Smooth muscle cell (in vitro differentiated cells): ENCODE results near the gene CECR2. TPM values are rescaled to one million over a fixed set of nuclear protein-coding genes. Genes with fewer than 3 reads are reported as not detected.

Experiments
- DNase-seq: peaks from one replicate; lab custom pipeline; 2025; ENCODE audit not compliant: unreplicated experiment; lab: John Stamatoyannopoulos, UW
- H2AFZ ChIP-seq: fragments of 200-600 bp; sonication (generic); 2 replicates; pipeline ENCODE4 v1.6.0; 2016; ENCODE audit warnings: antibody characterized with exemption, low read depth, mild to moderate bottlenecking
- H3F3A ChIP-seq: fragments of 200-600 bp; sonication (generic); 2 replicates; pipeline ENCODE4 v1.6.0; 2017; ENCODE audit warnings: antibody characterized with exemption, low read depth
- H3K27ac ChIP-seq: fragments of 200-600 bp; sonication (generic); 2 replicates; pipeline ENCODE4 v1.5.1; 2016; ENCODE audit warnings: low read depth, mild to moderate bottlenecking
- H3K27me3 ChIP-seq: fragments of 200-600 bp; sonication (generic); 2 replicates; pipeline ENCODE4 v1.6.1; 2016; ENCODE audit warnings: low read depth, mild to moderate bottlenecking
- H3K36me3 ChIP-seq: fragments of 200-600 bp; sonication (generic); 2 replicates; pipeline ENCODE4 v1.5.1; 2016; ENCODE audit warnings: low read depth
- H3K4me1 ChIP-seq: fragments of 200-600 bp; sonication (generic); 2 replicates; pipeline ENCODE4 v1.5.1; 2016; ENCODE audit warnings: low read depth
- H3K4me2 ChIP-seq: fragments of 200-600 bp; sonication (generic); 2 replicates; pipeline ENCODE4 v1.6.0; 2016; ENCODE audit warnings: mild to moderate bottlenecking
- H3K4me3 ChIP-seq: fragments of 200-600 bp; sonication (generic); 2 replicates; pipeline ENCODE4 v1.5.1; 2016; ENCODE audit warnings: mild to moderate bottlenecking
- H3K79me2 ChIP-seq: fragments of 200-600 bp; sonication (generic); 2 replicates; pipeline ENCODE4 v1.6.0; 2016; ENCODE audit warnings: low read depth, mild to moderate bottlenecking
- H3K9ac ChIP-seq: fragments of 200-600 bp; sonication (generic); 2 replicates; pipeline ENCODE4 v1.6.0; 2016; ENCODE audit warnings: low read depth
- H3K9me3 ChIP-seq: fragments of 200-600 bp; sonication (generic); replicated peaks from 2 replicates; pipeline ENCODE4 v1.5.1; 2016; ENCODE audit warnings: low read depth
- H4K20me1 ChIP-seq: fragments of 200-600 bp; sonication (generic); 2 replicates; pipeline ENCODE4 v1.6.0; 2016; ENCODE audit warnings: low read depth
- WGBS: methylation state at CpG from one replicate; pipeline ENCODE4 v1.1.7; 2016; ENCODE audit warnings: low lambda C conversion rate; 5-methylcytosine and 5-hydroxymethylcytosine counted together
- polyA plus RNA-seq: library from polyadenylated mRNA; unstranded; fragments of >200 nt; fragmentation: Nextera tagmentation; extraction: Ambion mirVana; gene quantifications from 2 replicates; pipeline ENCODE4 v1.2.1, GENCODE V29; 2016
- total RNA-seq: library from RNA; depleted of rRNA; stranded (reverse); fragments of >200 nt; gene quantifications from 2 replicates; pipeline ENCODE4 v1.2.3, GENCODE V29; 2014
- TF ChIP-seq, protein P1 (sequence below): fragments of 200-600 bp; sonication (generic); IDR thresholded peaks from 2 replicates; pipeline ENCODE4 v1.5.1; 2017; ENCODE audit warnings: borderline replicate concordance, mild to moderate bottlenecking, antibody characterized with exemption; ENCODE audit not compliant: insufficient read depth, poor library complexity, severe bottlenecking

CECR2 gene
- total and polyA plus RNA-seq, 2 experiments from 2014 or later = 1.4 to 2.8 TPM

DNA sequence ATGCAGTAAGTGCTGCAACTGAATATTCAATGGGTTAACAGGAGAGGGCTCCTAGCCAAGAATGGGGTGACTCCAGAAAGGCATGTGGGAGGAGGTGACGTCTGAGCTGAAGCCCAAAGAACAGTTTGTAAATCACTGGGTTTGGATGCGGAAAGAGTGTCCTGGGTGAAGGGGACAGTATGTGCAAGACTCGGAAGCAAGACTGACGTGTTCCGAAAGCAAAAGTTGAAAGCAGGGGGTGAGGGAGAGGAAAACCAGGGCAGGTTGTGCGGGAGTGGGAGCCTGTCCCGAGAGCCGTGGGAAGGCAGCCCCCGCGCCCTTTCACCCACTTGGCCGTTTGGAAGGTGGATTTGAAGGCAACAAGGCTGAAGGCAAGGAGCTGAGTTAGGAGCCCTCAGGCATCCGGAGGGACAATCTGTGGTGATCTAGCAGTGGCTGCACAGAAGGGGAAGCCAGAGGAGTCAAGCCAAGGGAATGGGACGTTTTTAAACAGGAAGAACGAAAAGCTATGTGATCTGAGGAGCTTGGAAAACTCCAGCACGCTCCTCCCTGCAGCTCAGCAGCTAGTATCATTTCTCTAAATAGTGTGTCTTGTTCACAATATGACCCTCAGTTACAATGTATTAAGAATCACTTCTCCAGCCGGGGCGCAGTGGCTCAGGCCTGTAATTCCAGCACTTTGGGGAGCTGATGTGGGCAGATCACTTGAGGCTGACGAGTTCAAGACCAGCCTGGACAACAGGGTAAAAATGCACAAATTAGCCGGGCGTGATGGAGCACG is 201.8 kb downstream of the CECR2 start:
- Histone ChIP-seq H3K27ac (no peak overlapping the region), H3F3A (no peaks in the 10 kb centered on the region), H2AFZ (no peak overlapping the region), H3K4me1 (no peaks in the 10 kb centered on the region), H3K4me2 (no peak overlapping the region), H3K27me3 (no peaks in the 10 kb centered on the region), H3K9ac (no peak overlapping the region), H3K79me2 (no peaks in the 10 kb centered on the region), H3K4me3 (no peak overlapping the region), H3K36me3 (no peaks in the 10 kb centered on the region), H4K20me1 (no peaks in the 10 kb centered on the region), H3K9me3 (no peaks in the 10 kb centered on the region)
- DNase-seq = no peak
- TF ChIP-seq, protein P1, sequence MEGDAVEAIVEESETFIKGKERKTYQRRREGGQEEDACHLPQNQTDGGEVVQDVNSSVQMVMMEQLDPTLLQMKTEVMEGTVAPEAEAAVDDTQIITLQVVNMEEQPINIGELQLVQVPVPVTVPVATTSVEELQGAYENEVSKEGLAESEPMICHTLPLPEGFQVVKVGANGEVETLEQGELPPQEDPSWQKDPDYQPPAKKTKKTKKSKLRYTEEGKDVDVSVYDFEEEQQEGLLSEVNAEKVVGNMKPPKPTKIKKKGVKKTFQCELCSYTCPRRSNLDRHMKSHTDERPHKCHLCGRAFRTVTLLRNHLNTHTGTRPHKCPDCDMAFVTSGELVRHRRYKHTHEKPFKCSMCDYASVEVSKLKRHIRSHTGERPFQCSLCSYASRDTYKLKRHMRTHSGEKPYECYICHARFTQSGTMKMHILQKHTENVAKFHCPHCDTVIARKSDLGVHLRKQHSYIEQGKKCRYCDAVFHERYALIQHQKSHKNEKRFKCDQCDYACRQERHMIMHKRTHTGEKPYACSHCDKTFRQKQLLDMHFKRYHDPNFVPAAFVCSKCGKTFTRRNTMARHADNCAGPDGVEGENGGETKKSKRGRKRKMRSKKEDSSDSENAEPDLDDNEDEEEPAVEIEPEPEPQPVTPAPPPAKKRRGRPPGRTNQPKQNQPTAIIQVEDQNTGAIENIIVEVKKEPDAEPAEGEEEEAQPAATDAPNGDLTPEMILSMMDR = no peak
- 65% methylated on average over 19 of the region's 21 CpGs for WGBS

DNA sequence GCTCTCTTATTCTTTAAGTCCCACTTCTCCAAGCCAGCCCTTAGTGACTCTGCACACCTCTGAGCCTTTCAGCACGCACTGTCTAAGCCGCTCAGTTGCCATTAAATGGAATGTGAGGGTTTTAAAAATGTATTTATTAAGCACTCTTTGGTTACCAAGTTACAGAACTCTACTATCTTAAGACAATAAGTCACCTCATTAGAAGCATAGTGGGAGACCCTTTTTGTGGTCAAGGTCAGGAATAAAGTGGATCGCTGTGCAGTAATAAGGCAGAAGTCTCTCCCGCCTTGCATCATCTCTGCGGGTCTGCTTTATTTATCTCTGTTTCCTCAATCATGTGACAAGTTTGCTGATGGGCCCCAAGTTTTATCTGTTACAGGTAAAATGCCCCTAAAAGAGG is 205.9 kb downstream of the CECR2 start:
- H2AFZ ChIP-seq = no peak overlapping the region
- TF ChIP-seq, protein P1 = no peak
- no peaks in the 10 kb centered on the region for H4K20me1 ChIP-seq
- H3K9ac ChIP-seq = no peak overlapping the region
- WGBS = 91% methylated on average over 5 of the region's 5 CpGs
- no peak for DNase-seq
- H3K27ac ChIP-seq = no peak overlapping the region
- no peaks in the 10 kb centered on the region for H3F3A ChIP-seq
- no peaks in the 10 kb centered on the region for H3K4me1 ChIP-seq
- no peaks in the 10 kb centered on the region for H3K9me3 ChIP-seq
- no peaks in the 10 kb centered on the region for H3K79me2 ChIP-seq
- no peaks in the 10 kb centered on the region for H3K27me3 ChIP-seq
- H3K36me3 ChIP-seq = no peaks in the 10 kb centered on the region
- H3K4me2 ChIP-seq = no peak overlapping the region
- H3K4me3 ChIP-seq = no peak overlapping the region

DNA sequence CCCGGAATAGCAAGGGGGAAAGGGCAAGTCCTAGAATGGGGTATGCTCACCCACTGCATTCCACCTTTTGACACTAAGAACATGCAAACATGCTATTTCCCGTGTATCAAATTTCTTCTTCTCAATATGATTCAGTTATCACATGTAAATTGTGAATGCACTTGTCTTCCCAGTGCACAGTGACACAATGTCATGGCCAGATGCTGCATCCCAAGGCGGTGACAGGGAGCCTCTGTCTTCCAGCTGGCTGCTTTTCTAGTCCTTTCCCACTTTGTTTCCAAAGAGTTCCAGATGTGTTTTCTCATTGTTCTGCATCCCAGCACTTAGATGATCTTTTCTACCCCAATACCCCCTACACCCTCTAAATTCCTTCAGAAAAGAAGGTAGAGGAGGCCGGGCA is 206.4 kb downstream of the CECR2 start:
- Histone ChIP-seq H3K9me3 (no peaks in the 10 kb centered on the region), H3K27me3 (no peaks in the 10 kb centered on the region), H2AFZ (no peak overlapping the region), H3K4me3 (no peak overlapping the region), H3K36me3 (no peaks in the 10 kb centered on the region), H4K20me1 (no peaks in the 10 kb centered on the region), H3K4me2 (no peak overlapping the region), H3F3A (no peaks in the 10 kb centered on the region), H3K79me2 (no peaks in the 10 kb centered on the region), H3K4me1 (no peaks in the 10 kb centered on the region), H3K9ac (no peak overlapping the region), H3K27ac (peak overlapping the region; percentile 43)
- no peak for DNase-seq
- TF ChIP-seq, protein P1 = no peak
- 91% methylated on average over 4 of the region's 4 CpGs for WGBS

DNA sequence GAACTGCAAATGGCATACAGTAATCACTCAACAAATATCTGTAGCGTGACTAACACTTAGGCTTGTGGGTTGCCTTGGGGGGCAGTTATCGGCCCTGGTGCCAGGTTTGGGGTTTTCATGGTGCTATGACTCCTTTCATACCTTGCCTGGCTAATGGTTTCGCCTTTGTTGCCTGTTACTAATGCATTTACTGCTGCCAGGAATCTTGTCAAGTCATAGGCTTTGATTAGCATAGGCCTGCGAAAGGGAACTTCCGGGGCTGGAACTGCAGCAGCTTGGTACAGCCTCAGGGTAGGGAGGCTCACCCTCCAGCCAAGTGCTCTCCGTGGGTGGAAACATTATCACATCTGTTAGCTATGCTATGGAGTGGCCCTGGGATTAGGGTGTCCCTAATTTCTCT is 207.2 kb downstream of the CECR2 start:
- H3K9ac ChIP-seq = no peak overlapping the region
- H3K4me3 ChIP-seq = no peak overlapping the region
- H3K27me3 ChIP-seq = no peaks in the 10 kb centered on the region
- 33% methylated on average over 6 of the region's 6 CpGs for WGBS
- H3K36me3 ChIP-seq = no peaks in the 10 kb centered on the region
- DNase-seq = no peak
- no peak overlapping the region for H2AFZ ChIP-seq
- no peaks in the 10 kb centered on the region for H4K20me1 ChIP-seq
- H3K27ac ChIP-seq = peak overlapping the region; percentile 43
- no peaks in the 10 kb centered on the region for H3K79me2 ChIP-seq
- no peaks in the 10 kb centered on the region for H3K9me3 ChIP-seq
- no peaks in the 10 kb centered on the region for H3F3A ChIP-seq
- H3K4me2 ChIP-seq = no peak overlapping the region
- no peaks in the 10 kb centered on the region for H3K4me1 ChIP-seq
- TF ChIP-seq, protein P1 = no peak
